ENCODE measurements around the gene TRPM2. TPM values are rescaled to one million over a fixed set of nuclear protein-coding genes. Genes with fewer than 3 reads are reported as not detected.
"Not testable (repeated sequence)": the region's sequence is repeated elsewhere in the genome, so short reads cannot be mapped to it uniquely, and the experiment has no call there.

TRPM2 gene
- total RNA-seq, 3 donors from 2014 or later: 1.5 to 10.3 (median 7.2) TPM

DNA sequence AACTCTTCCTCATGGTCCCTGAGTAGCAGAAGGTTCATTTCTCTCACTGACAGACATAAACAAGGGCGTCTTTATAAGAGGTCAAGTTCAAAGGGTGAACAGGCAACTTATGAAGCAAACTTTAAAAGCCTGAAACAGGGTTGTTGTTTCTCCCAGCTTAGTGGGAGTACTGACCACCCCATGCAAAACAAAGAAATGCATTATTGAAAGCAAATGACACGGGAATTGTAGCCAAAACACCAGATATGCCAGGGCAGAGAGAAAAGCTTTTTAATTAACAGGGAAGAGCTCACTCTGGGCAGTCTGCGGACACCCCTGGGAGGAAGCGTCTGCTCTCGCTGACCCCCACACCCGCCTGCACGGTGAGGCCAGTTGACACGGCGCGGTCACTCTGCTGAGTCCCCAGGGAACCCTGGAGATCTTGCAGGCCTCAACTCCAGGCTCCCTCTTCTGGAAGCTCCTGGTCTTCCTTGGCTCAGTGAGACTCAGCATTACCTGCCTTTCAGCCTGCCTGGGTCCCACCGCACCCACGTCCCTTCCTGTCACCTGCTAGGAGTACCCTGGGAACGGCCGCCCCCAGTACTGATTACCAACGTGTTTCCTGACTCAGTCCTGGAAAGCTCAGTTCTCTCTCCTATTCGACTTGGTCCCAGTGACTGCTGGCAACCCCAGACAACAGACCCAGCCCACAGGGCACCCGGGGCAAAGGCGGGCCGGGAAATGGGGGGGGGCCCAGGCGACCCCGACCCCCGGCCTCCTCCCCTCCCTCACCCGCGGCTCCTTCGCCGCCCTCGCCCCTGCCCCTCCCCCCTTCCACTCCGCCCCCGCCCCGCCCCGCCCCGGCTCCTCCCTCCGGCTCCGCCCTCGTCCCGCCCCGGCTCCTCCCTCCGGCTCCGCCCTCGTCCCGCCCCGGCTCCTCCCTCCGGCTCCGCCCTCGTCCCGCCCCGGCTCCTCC lies 15.2 kb upstream of the TRPM2 start:
- intact Hi-C loops (cut with DNase I, micrococcal nuclease): no loop called here
- TF ChIP-seq, protein P1, sequence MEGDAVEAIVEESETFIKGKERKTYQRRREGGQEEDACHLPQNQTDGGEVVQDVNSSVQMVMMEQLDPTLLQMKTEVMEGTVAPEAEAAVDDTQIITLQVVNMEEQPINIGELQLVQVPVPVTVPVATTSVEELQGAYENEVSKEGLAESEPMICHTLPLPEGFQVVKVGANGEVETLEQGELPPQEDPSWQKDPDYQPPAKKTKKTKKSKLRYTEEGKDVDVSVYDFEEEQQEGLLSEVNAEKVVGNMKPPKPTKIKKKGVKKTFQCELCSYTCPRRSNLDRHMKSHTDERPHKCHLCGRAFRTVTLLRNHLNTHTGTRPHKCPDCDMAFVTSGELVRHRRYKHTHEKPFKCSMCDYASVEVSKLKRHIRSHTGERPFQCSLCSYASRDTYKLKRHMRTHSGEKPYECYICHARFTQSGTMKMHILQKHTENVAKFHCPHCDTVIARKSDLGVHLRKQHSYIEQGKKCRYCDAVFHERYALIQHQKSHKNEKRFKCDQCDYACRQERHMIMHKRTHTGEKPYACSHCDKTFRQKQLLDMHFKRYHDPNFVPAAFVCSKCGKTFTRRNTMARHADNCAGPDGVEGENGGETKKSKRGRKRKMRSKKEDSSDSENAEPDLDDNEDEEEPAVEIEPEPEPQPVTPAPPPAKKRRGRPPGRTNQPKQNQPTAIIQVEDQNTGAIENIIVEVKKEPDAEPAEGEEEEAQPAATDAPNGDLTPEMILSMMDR (IDR thresholded peaks at IDR 0.05): peak; percentile 15
- Histone ChIP-seq H3K9me3 (no peaks in the 10 kb centered on the region), H3K36me3 (ENCODE audit: low read depth) (no peaks in the 10 kb centered on the region), H3K4me3 (no peak overlapping the region), H3K4me1 (ENCODE audit: low read depth) (peaks cover 12% of the 10 kb centered on the region)
- DNase-seq (peak; percentile 74 to 82 (median 79)), ATAC-seq (peak; percentile 48)

DNA sequence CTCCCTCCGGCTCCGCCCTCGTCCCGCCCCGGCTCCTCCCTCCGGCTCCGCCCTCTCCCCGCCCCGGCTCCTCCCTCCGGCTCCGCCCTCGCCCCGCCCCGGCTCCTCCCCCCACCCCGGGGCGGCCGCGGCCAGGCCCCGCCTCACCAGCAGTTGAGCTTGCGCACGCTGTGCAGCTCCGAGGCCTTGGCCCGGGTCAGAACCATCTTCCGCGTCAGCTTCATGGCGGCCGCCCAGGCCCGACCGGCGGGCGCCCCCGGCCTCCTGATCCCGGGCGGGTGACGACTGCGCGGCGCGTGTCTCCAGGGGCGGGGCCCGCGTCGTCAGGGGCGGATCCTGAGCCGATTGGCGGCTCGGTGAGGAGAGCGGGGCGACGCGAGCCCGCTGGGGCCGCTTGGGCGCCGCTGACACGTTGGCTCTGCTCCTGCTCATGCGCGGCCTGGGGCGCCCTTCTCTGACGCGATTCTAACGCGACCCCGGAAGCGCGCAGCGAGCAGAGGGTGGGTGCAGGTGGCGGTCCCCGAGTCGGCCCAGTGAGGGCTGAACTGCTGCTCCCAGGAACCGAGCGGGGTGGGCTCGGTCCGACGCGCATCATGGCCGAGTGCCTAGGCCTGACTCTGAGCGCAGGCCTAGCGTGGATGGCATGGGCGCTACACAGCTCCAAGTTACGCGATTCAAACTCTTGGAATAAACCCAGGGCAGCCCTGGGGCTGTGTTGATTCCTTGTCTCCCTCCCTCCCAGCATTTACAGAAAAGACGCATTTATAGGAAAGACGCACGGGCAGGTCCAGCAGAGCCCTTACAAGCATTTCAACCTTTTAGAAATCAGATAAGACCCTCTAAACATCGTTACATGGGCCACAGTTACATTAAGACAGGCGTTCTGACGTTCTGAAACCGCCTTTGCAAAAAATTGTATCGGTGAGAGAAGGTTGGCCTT lies 14.2 kb upstream of the TRPM2 start, which contains the start of gene CFAP410:
Gene CFAP410, minus strand, starts transcription at position 420 of the 940 bp plus-strand sequence. Its CDS starts 196 bp downstream, at position 224.
- H3K9me3 ChIP-seq: no peaks in the 10 kb centered on the region
- peaks cover 12% of the 10 kb centered on the region for H3K4me1 ChIP-seq (ENCODE audit: low read depth)
- peak; percentile 92 to 97 (median 96) for DNase-seq
- H3K4me3 ChIP-seq: peak within 1 kb of the TSS; percentile 60
- TF ChIP-seq, protein P1 (IDR thresholded peaks at IDR 0.05): no peak
- no peaks in the 10 kb centered on the region for H3K36me3 ChIP-seq (ENCODE audit: low read depth)
- intact Hi-C loops (cut with DNase I, micrococcal nuclease): no loop called here
- peak; percentile 91 for ATAC-seq

DNA sequence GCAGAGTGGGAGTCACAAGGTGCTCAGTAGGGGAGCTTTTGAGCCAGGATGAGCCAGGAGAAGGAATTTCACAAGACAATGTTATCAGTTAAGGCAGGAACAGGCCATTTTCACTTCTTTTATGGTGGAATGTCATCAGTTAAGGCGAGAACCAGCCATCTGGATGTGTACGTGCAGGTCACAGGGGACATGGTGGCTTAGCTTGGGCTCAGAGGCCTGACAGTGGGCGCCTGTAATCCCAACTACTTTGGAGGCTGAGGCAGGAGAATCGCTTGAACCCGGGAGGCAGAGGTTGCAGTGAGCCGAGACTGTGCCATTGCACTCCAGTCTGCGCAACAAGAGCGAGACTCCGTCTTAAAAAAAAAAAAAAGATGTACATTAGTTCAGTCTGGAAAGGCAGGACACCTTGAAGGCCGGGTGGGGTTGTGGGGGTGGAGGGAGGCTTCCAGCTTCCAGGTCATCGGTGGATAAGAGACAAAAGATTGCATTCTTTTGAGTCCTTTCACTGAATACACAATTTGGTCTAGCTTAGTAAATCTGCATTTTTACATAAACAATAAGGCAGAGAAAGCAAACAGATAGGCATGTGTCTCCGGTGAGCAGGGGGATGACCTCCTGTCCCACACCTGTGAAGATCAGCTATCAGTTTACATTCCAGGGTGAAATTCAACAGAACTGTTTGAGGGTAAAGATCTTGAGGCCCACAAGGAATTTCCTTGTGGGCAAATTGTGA lies 11.5 kb upstream of the TRPM2 start:
- H3K4me3 ChIP-seq; ATAC-seq; intact Hi-C loops (cut with DNase I, micrococcal nuclease); H3K9me3 ChIP-seq; H3K36me3 ChIP-seq (ENCODE audit: low read depth): not testable (repeated sequence)
- DNase-seq: peak in 1 of 3 donors; percentile 21
- H3K4me1 ChIP-seq (ENCODE audit: low read depth): peaks cover 12% of the 10 kb centered on the region

DNA sequence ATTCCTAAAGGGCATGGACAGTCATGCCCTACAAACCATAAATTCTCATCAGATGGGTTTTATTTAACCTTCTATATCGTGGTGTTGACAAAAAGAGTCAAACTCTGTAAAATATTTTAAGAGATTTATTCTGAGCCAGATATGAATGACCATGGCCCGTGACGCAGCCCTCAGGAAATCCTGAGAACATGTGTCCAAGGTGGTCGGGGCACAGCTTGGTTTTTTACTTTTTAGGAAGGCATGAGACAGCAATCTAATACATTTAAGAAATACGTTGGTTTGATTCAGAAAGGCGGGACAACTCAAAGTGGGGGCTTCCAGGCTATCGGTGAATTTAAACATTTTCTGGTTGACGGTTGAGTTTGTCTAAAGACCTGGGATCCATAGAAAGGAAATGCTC lies 10.4 kb upstream of the TRPM2 start:
- ATAC-seq; H3K4me1 ChIP-seq (ENCODE audit: low read depth); H3K9me3 ChIP-seq; intact Hi-C loops (cut with DNase I, micrococcal nuclease); H3K4me3 ChIP-seq; H3K36me3 ChIP-seq (ENCODE audit: low read depth): not testable (repeated sequence)
- DNase-seq: peak in 1 of 3 donors; percentile 5

DNA sequence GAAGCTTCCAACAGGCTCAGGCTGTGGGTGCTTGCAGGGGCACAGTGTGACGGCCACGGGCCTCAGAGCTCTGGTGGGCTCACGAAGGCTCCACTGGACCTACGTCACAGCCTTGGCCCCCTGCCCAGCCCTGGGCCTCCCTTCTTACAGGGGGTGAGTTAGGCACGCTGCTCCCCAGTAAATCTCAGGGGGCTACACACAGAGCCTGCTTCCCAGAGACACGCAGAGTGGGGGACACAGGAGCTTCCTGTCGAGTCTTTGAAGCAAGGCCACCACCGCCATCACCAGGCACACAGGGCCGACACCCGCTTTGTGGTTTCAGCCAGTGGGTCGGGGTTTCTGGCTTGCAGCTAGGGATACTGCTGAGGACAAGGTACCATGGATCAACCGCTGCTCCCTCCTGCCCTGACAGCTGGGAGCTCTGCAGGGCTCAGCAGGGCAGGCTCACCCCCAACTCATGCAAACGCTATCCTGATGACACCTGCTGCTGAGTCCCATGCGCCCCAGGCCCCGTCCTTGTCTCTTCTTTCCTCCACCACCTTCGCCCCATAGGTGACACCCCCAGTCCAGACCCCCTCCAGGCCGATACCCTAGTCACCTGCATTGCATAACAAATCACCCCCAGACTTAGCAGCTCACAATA lies 8.8 kb upstream of the TRPM2 start:
- no peak for ATAC-seq
- intact Hi-C loops (cut with DNase I, micrococcal nuclease): no loop called here
- DNase-seq: peak in 2 of 3 donors; percentile 28 to 51
- H3K9me3 ChIP-seq: no peaks in the 10 kb centered on the region
- TF ChIP-seq, protein P1 (IDR thresholded peaks at IDR 0.05): no peak
- H3K4me1 ChIP-seq (ENCODE audit: low read depth): peaks cover 18% of the 10 kb centered on the region
- no peak overlapping the region for H3K4me3 ChIP-seq
- no peaks in the 10 kb centered on the region for H3K36me3 ChIP-seq (ENCODE audit: low read depth)

Data from mucosa of descending colon (tissue), 3 donors.